Spleen (tissue), 7 donors: Measurements from ENCODE around the gene HDAC9.

Source experiments
- CTCF ChIP-seq, 11 experiments: fragments of 200-600 bp in 7 of 11; fragments of 450-650 bp in 4 of 11; sonication (generic) in 4 of 11; IDR thresholded peaks in 8 of 11; conservative IDR thresholded peaks in 3 of 11; 1 replicate in 7 of 11; 2 replicates in 4 of 11; pipeline versions ENCODE4 v1.4.0 to v1.8.0; 2016 to 2021; ENCODE audit warnings: antibody characterized with exemption in 11 of 11, inconsistent platforms in 4 of 11, mild to moderate bottlenecking in 1 of 11
- POLR2A ChIP-seq, 3 donors: fragments of 450-650 bp; IDR thresholded peaks; one replicate each; pipeline ENCODE4 v1.5.1; 2017; ENCODE audit warnings: antibody characterized with exemption in 3 of 3, mild to moderate bottlenecking in 1 of 3
- donor health status: DM: no; HTN: no; CAD: no; lungs with moderate emphysema.
- donor health status: DM: no; HTN: no; CAD: no.
- donor health status: DM: no; HTN: no; CAD: no.

- TF ChIP-seq POLR2A (IDR thresholded peaks at IDR 0.05) = no peak
- no peak for TF ChIP-seq CTCF (IDR thresholded peaks at IDR 0.05 in 8 of 11, conservative IDR thresholded peaks at IDR 0.05 in 3 of 11)
Measured at GRCh38 chr7:18995270-18995671, 499.7 kb downstream of the HDAC9 start.
